HG02970 (cell line): Measurements from ENCODE around the gene PCSK4.
"Not testable (repeated sequence)": the region's sequence is repeated elsewhere in the genome, so short reads cannot be mapped to it uniquely, and the experiment has no call there.

Experiments
- ATAC-seq: cut with Tn5 transposase; IDR thresholded peaks from one replicate; pipeline ENCODE4 v1.9.1; 2021; ENCODE audit warnings: mild to moderate bottlenecking, moderate library complexity, moderate number of reproducible peaks; ENCODE audit not compliant: unreplicated experiment, low FRiP score

PCSK4 gene

GRCh38 chr19:1505991-1506881 is 16.1 kb upstream of the PCSK4 start:
- no peak for ATAC-seq

- ATAC-seq = no peak
These were observed 14.9 kb upstream of the PCSK4 start for GRCh38 chr19:1505012-1505411.

GRCh38 chr19:1503925-1504773 is 14.0 kb upstream of the PCSK4 start:
- ATAC-seq = no peak

GRCh38 chr19:1503089-1503924 is 13.2 kb upstream of the PCSK4 start:
- no peak for ATAC-seq

GRCh38 chr19:1502433-1503088 is 12.4 kb upstream of the PCSK4 start:
- no peak for ATAC-seq

- no peak for ATAC-seq
These were observed 11.0 kb upstream of the PCSK4 start for GRCh38 chr19:1501200-1501595.

- not testable (repeated sequence) for ATAC-seq
These were observed 9.1 kb upstream of the PCSK4 start for GRCh38 chr19:1499231-1499630.

GRCh38 chr19:1497578-1498235 is 7.6 kb upstream of the PCSK4 start:
- no peak for ATAC-seq

GRCh38 chr19:1496714-1497577 is 6.8 kb upstream of the PCSK4 start:
- ATAC-seq = no peak

- no peak for ATAC-seq
These were observed 5.9 kb upstream of the PCSK4 start for GRCh38 chr19:1495799-1496713.

GRCh38 chr19:1495051-1495798 is 5.1 kb upstream of the PCSK4 start:
- no peak for ATAC-seq

- no peak for ATAC-seq
These were observed 4.1 kb upstream of the PCSK4 start for GRCh38 chr19:1494115-1494815.

- no peak for ATAC-seq
These were observed 2.4 kb upstream of the PCSK4 start for GRCh38 chr19:1492474-1493006.

GRCh38 chr19:1491849-1492170 is 1.7 kb upstream of the PCSK4 start:
- no peak for ATAC-seq

GRCh38 chr19:1491114-1491848 is 1.1 kb upstream of the PCSK4 start, which contains the start of gene REEP6:
TSS of gene REEP6 (plus strand) at chr19:1491181. CDS start at chr19:1491270, 89 bp downstream.
- ATAC-seq = no peak
